HepG2 (cell line): ENCODE results near the gene CENPC.

Experiments used
- CTCF ChIP-seq: sonication (generic); formaldehyde crosslinking; IDR thresholded peaks from 2 replicates; pipeline ENCODE4 v1.5.0; 2020; ENCODE audit warnings: mild to moderate bottlenecking, missing genetic modification reagents, moderate library complexity
- JUN ChIP-seq: sonication (generic); formaldehyde crosslinking; IDR thresholded peaks from 2 replicates; pipeline ENCODE4 v1.4.0; 2020; ENCODE audit warnings: mild to moderate bottlenecking, missing genetic modification reagents
- MXD4 ChIP-seq: IDR thresholded peaks from 2 replicates; pipeline ENCODE4 v1.6.1; 2016; ENCODE audit warnings: mild to moderate bottlenecking, missing biosample characterization, missing genetic modification reagents

DNA sequence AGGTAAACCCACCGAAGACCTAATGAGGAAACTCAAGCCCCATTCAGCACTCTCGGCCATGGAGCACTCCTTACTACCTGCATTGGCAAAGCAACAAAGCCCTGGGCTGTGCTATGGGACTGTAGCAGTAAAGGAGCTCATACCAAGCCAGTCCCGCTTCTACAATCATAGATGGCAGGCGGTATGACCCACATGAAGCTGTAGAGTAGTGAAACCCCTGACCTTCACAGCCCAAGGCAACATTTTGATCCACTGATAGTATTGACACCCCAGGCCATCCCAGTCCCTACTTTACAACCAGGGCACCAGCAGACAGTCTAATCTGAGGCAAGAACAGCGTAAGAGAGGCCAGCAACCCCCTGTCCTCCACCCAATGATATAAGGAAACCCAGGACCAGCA is 25.2 kb downstream of the CENPC start:
- no peak for TF ChIP-seq JUN (CRISPR knock-in tag)
- no peak for TF ChIP-seq CTCF (CRISPR knock-in tag)
- no peak for TF ChIP-seq MXD4
